H1 (cell line): ENCODE data around the gene SCN8A. TPM values are rescaled to one million over a fixed set of nuclear protein-coding genes. Genes with fewer than 3 reads are reported as not detected.

Experiments used
- CTCF ChIA-PET: fragments of 300-600 bp; sonication (Branson Sonifier 250); formaldehyde crosslinking; loops from one replicate; lab custom pipeline; 2021; ENCODE audit not compliant: partially characterized antibody; lab: Charles Lee
- POLR2A ChIA-PET: fragments of 300-600 bp; sonication (Branson Sonifier 250); formaldehyde crosslinking; loops from one replicate; lab custom pipeline; 2021; ENCODE audit warnings: inconsistent platforms; ENCODE audit not compliant: partially characterized antibody; lab: Charles Lee
- DNase-seq, 2 experiments: peaks; one replicate each; pipeline versions ENCODE4 v3.0.0 to v3.0.0-alpha.2; 2010 to 2022; ENCODE audit warnings: low spot score in 2 of 2, low read depth in 1 of 2, mixed read lengths in 1 of 2
- FAIRE-seq: peaks from 2 replicates; lab custom pipeline; 2011; peaks lifted over from hg19 to GRCh38; lab: Jason Lieb, UNC
- H2AFZ ChIP-seq: 2 replicates; pipeline ENCODE4 v1.8.1; 2012; ENCODE audit warnings: low read length, inconsistent platforms
- H2AK5ac ChIP-seq: 2 replicates; pipeline ENCODE4 v1.6.1; 2013; ENCODE audit warnings: low read depth, low read length
- H2BK120ac ChIP-seq: replicated peaks from 2 replicates; pipeline ENCODE3; 2013; ENCODE audit warnings: low read depth, low read length, inconsistent platforms
- H2BK12ac ChIP-seq: 2 replicates; pipeline ENCODE4 v1.6.1; 2013; ENCODE audit warnings: low read depth, low read length
- H2BK15ac ChIP-seq: 2 replicates; pipeline ENCODE4 v1.6.1; 2013; ENCODE audit warnings: low read length
- H2BK20ac ChIP-seq: 2 replicates; pipeline ENCODE4 v1.6.1; 2013; ENCODE audit warnings: low read length
- H2BK5ac ChIP-seq: 2 replicates; pipeline ENCODE4 v1.6.1; 2013; ENCODE audit warnings: low read depth, low read length
- H3K14ac ChIP-seq: 2 replicates; pipeline ENCODE4 v1.6.1; 2013; ENCODE audit warnings: inconsistent platforms; ENCODE audit not compliant: insufficient read length
- H3K18ac ChIP-seq: 2 replicates; pipeline ENCODE4 v1.6.1; 2013; ENCODE audit warnings: low read length; ENCODE audit errors: extremely low read depth
- H3K23ac ChIP-seq: 2 replicates; pipeline ENCODE4 v1.6.1; 2013; ENCODE audit warnings: inconsistent platforms; ENCODE audit not compliant: insufficient read length
- H3K23me2 ChIP-seq: 2 replicates; pipeline ENCODE4 v1.6.1; 2013; ENCODE audit warnings: low read depth, low read length
- H3K27ac ChIP-seq: 2 replicates; pipeline ENCODE4 v1.6.1; 2011; ENCODE audit warnings: low read depth, low read length, inconsistent platforms
- H3K27me3 ChIP-seq, 4 experiments: replicated peaks in 1 of 4; 1 replicate in 1 of 4; 2 replicates in 3 of 4; pipeline versions ENCODE4 v1.6.1 to v1.8.1; 2011 to 2013; ENCODE audit warnings: low read length in 3 of 4, mild to moderate bottlenecking in 3 of 4, inconsistent platforms in 2 of 4, mixed read lengths in 2 of 4, moderate library complexity in 1 of 4; ENCODE audit not compliant: control insufficient read depth in 3 of 4, insufficient read depth in 3 of 4; ENCODE audit errors: extremely low read depth in 1 of 4
- H3K36me3 ChIP-seq, 4 experiments: 2 replicates each; pipeline versions ENCODE4 v1.6.1 to v1.8.1; 2011 to 2013; ENCODE audit warnings: mild to moderate bottlenecking in 4 of 4, low read length in 3 of 4, moderate library complexity in 2 of 4, control low read depth in 1 of 4, inconsistent platforms in 1 of 4; ENCODE audit not compliant: insufficient read depth in 4 of 4, control insufficient read depth in 2 of 4
- H3K4ac ChIP-seq: replicated peaks from 2 replicates; pipeline ENCODE3; 2013; ENCODE audit warnings: low read length, low read depth, mixed read lengths, inconsistent platforms; ENCODE audit not compliant: insufficient read length
- H3K4me1 ChIP-seq, 4 experiments: replicated peaks in 1 of 4; 1 replicate in 1 of 4; 2 replicates in 3 of 4; pipeline versions ENCODE4 v1.6.1 to v1.8.1; 2011 to 2013; ENCODE audit warnings: low read length in 3 of 4, inconsistent platforms in 2 of 4, mixed read lengths in 1 of 4; ENCODE audit not compliant: insufficient read depth in 4 of 4, control insufficient read depth in 3 of 4
- H3K4me2 ChIP-seq, 2 experiments: 2 replicates each; pipeline versions ENCODE4 v1.6.1 to v1.8.1; 2011 to 2013; ENCODE audit warnings: low read depth in 2 of 2, low read length in 2 of 2, control low read depth in 1 of 2, inconsistent platforms in 1 of 2, mild to moderate bottlenecking in 1 of 2; ENCODE audit not compliant: insufficient read depth in 1 of 2
- H3K4me3 ChIP-seq, 4 experiments: fragments of 200-600, 300-600 bp in 1 of 4; sonication (generic), shearing (Covaris generic), sonication (Bioruptor Twin) in 1 of 4; 2 replicates each; pipeline versions ENCODE4 v1.5.1 to v1.8.1; 2011 to 2016; ENCODE audit warnings: low read length in 4 of 4, low read depth in 3 of 4, control low read depth in 2 of 4, inconsistent platforms in 2 of 4, mild to moderate bottlenecking in 2 of 4, mixed read lengths in 1 of 4, moderate library complexity in 1 of 4; ENCODE audit not compliant: insufficient read depth in 2 of 4; ENCODE audit errors: extremely low read depth in 1 of 4
- H3K56ac ChIP-seq: replicated peaks from 2 replicates; pipeline ENCODE3; 2013; ENCODE audit warnings: low read depth, mild to moderate bottlenecking, mixed read lengths, low read length, inconsistent platforms; ENCODE audit not compliant: insufficient read length
- H3K79me1 ChIP-seq: 2 replicates; pipeline ENCODE4 v1.6.1; 2013; ENCODE audit warnings: low read depth, low read length, control low read depth
- H3K79me2 ChIP-seq, 2 experiments: 2 replicates each; pipeline versions ENCODE4 v1.6.1 to v1.8.1; 2012 to 2013; ENCODE audit warnings: low read length in 2 of 2, mild to moderate bottlenecking in 2 of 2, inconsistent platforms in 1 of 2; ENCODE audit not compliant: insufficient read depth in 2 of 2, control insufficient read depth in 1 of 2
- H3K9ac ChIP-seq, 4 experiments: replicated peaks in 1 of 4; 1 replicate in 1 of 4; 2 replicates in 3 of 4; pipeline versions ENCODE4 v1.6.1 to v1.8.1; 2011 to 2013; ENCODE audit warnings: low read depth in 3 of 4, low read length in 3 of 4, control low read depth in 2 of 4, mild to moderate bottlenecking in 2 of 4, moderate library complexity in 2 of 4, inconsistent platforms in 1 of 4; ENCODE audit errors: extremely low read depth in 1 of 4
- H3K9me3 ChIP-seq, 2 experiments: 2 replicates each; pipeline versions ENCODE4 v1.6.1 to v1.8.1; 2012 to 2013; ENCODE audit warnings: mild to moderate bottlenecking in 2 of 2, moderate library complexity in 2 of 2, control low read depth in 1 of 2, inconsistent platforms in 1 of 2, low read depth in 1 of 2, low read length in 1 of 2, mixed read lengths in 1 of 2; ENCODE audit not compliant: insufficient read depth in 2 of 2
- H4K20me1 ChIP-seq, 2 experiments: replicated peaks in 1 of 2; 2 replicates each; pipeline versions ENCODE3 to v1.8.1; 2011 to 2013; ENCODE audit warnings: inconsistent platforms in 2 of 2, low read length in 2 of 2, mild to moderate bottlenecking in 1 of 2; ENCODE audit not compliant: insufficient read depth in 2 of 2, control insufficient read depth in 1 of 2
- H4K5ac ChIP-seq: 2 replicates; pipeline ENCODE4 v1.6.1; 2013; ENCODE audit warnings: low read length, low read depth, mixed read lengths, inconsistent platforms; ENCODE audit not compliant: insufficient read length
- H4K8ac ChIP-seq: 2 replicates; pipeline ENCODE4 v1.8.0; 2013; ENCODE audit warnings: mild to moderate bottlenecking, moderate library complexity, low read length, inconsistent platforms; ENCODE audit not compliant: insufficient read depth; ENCODE audit errors: extremely low read depth
- H4K91ac ChIP-seq: replicated peaks from 2 replicates; pipeline ENCODE3; 2013; ENCODE audit warnings: low read length, mixed read lengths, inconsistent platforms; ENCODE audit not compliant: insufficient read length
- CREB1 ChIP-seq: IDR thresholded peaks from 2 replicates; pipeline ENCODE4 v1.6.1; 2012; ENCODE audit warnings: inconsistent platforms
- CTCF ChIP-seq, 3 experiments: IDR thresholded peaks; 1 replicate in 2 of 3; 2 replicates in 1 of 3; pipeline versions ENCODE4 v1.5.1 to v1.6.1; 2011; ENCODE audit warnings: low read length in 3 of 3, mild to moderate bottlenecking in 3 of 3, inconsistent platforms in 2 of 3, low read depth in 1 of 3, moderate library complexity in 1 of 3; ENCODE audit not compliant: insufficient read depth in 1 of 3; ENCODE audit errors: control extremely low read depth in 1 of 3
- EP300 ChIP-seq, 2 experiments: IDR thresholded peaks; 1 replicate in 1 of 2; 2 replicates in 1 of 2; pipeline ENCODE4 v1.6.1; 2011 to 2012; ENCODE audit warnings: low read depth in 2 of 2, low read length in 2 of 2, mild to moderate bottlenecking in 2 of 2, borderline replicate concordance in 1 of 2, inconsistent platforms in 1 of 2, moderate library complexity in 1 of 2
- GABPA ChIP-seq: IDR thresholded peaks from 2 replicates; pipeline ENCODE4 v1.6.1; 2011; ENCODE audit warnings: mild to moderate bottlenecking, low read length, moderate library complexity, borderline replicate concordance; ENCODE audit not compliant: insufficient read depth
- whole genome bisulfite sequencing, 2 experiments: shearing (Covaris generic) in 1 of 2; methylation state at CpG; one replicate each; pipeline versions ENCODE4 v1.1.6 to v1.1.7; 2013 to 2015; ENCODE audit warnings: low lambda C conversion rate in 2 of 2, mixed read lengths in 2 of 2, inconsistent platforms in 1 of 2, low coverage in 1 of 2, missing lambda C conversion rate in 1 of 2; ENCODE audit not compliant: insufficient replicate concordance in 2 of 2, insufficient coverage in 1 of 2, insufficient read length in 1 of 2; ENCODE audit errors: extremely low coverage in 1 of 2, missing lambda C conversion rate in 1 of 2; 5-methylcytosine and 5-hydroxymethylcytosine counted together
- polyA plus RNA-seq, 7 experiments: library from polyadenylated mRNA; depleted of rRNA in 3 of 7; stranded (reverse) in 5 of 7; unstranded in 2 of 7; fragments of >200 nt in 5 of 7; fragments of 200-250 nt in 2 of 7; gene quantifications; 1 replicate in 5 of 7; 2 replicates in 1 of 7; 4 replicates in 1 of 7; pipeline versions ENCODE4 v1.2.1 to v1.2.3, GENCODE V29; 2011 to 2013; ENCODE audit warnings: missing spikeins in 2 of 7, mixed read lengths in 2 of 7
- total RNA-seq: library from RNA; stranded (reverse); fragmentation: NEBNext Ultra II Directional; extraction: Animal tissue kit (Norgen Biotek cat#: 25700); gene quantifications from 2 replicates; pipeline ENCODE4 v1.2.1, GENCODE V29; 2021

The SCN8A gene
- total and polyA plus RNA-seq, 2 of the 8 experiments (the other 6 are each of a cell fraction or from before 2014, with no cell fraction given), result 6.3 to 10.7 TPM

- peak overlapping the region; percentile 62 for H4K5ac ChIP-seq
- H3K79me2 ChIP-seq, result no peaks in the 10 kb centered on the region
- peak overlapping the region; percentile 83 for H3K18ac ChIP-seq
- H2BK5ac ChIP-seq, result peak overlapping the region; percentile 52; the same call in 1 of the 2 replicates
- peak overlapping the region; percentile 87 for H4K8ac ChIP-seq
- H2BK20ac ChIP-seq, result no peak overlapping the region
- TF ChIP-seq CTCF (IDR thresholded peaks at IDR 0.05; ENCODE audit: control extremely low read depth in 1 of 3, insufficient read depth in 1 of 3, low read depth in 1 of 3, low read length in 3 of 3), result peak in 2 of 3 experiments; percentile 20 to 24; a peak in 3 of 4 replicates
- 0 out of 2 replicates have a peak, but pooled peaks have one; percentile 17 for TF ChIP-seq GABPA
- TF ChIP-seq CREB1, result 0 out of 2 replicates have a peak, but pooled peaks have one; percentile 5
- TF ChIP-seq EP300 (IDR thresholded peaks at IDR 0.05; ENCODE audit: borderline replicate concordance in 1 of 2, low read depth in 2 of 2, low read length in 2 of 2), result no peak
- ChIA-PET CTCF (interaction anchor here (0.7 to 9.0 kb wide), 12 partner anchors 9 to 73 kb away, joined by 3 to 139 read pairs (median 7); no protein-coding TSS in a partner anchor), POLR2A (interaction anchor here (0.8 to 2.9 kb wide), 8 partner anchors 9 to 68 kb away, joined by 3 to 11 read pairs (median 6); no protein-coding TSS in a partner anchor)
- H2AFZ ChIP-seq, result no peak overlapping the region; the same call in 1 of the 2 replicates
- peak overlapping the region in 3 of 4 experiments; percentile 38 to 76 (median 72); a peak in 5 of 7 replicates for H3K9ac ChIP-seq
- peaks cover 10% of the 10 kb centered on the region; the same call in 1 of the 2 replicates for H3K23me2 ChIP-seq
- no peak overlapping the region for H2BK120ac ChIP-seq
- peak overlapping the region; percentile 73 to 93 for H3K4me2 ChIP-seq
- H3K36me3 ChIP-seq, result no peaks in the 10 kb centered on the region; a peak in 1 of 8 replicates
- DNase-seq, result peak in 1 of 2 experiments; percentile 77
- no peak overlapping the region for H3K4ac ChIP-seq
- FAIRE-seq, result no peak
- peak overlapping the region; percentile 20 for H3K56ac ChIP-seq
- H3K4me3 ChIP-seq, result peak overlapping the region; percentile 63 to 80 (median 76)
- H3K27ac ChIP-seq, result peak overlapping the region; percentile 70; the same call in 1 of the 2 replicates
- no peak overlapping the region for H3K23ac ChIP-seq
- H3K4me1 ChIP-seq, result peaks cover 0 to 12% (median 8%) of the 10 kb centered on the region in 4 experiments; a peak in 6 of 7 replicates
- no peak overlapping the region for H2BK15ac ChIP-seq
- peaks cover 0 to 8% of the 10 kb centered on the region in 2 experiments for H4K20me1 ChIP-seq
- H3K14ac ChIP-seq, result no peak overlapping the region
- no peak overlapping the region for H2AK5ac ChIP-seq
- no peaks in the 10 kb centered on the region; the same call in 1 of the 2 replicates for H3K79me1 ChIP-seq
- H4K91ac ChIP-seq, result peak overlapping the region; percentile 53
- 17% methylated on average over 28 of the region's 101 CpGs; no CpG with 5 or more reads in 1 of the 2 experiments for WGBS, 2 experiments
- H3K27me3 ChIP-seq, result peaks cover 0 to 24% (median 20%) of the 10 kb centered on the region in 4 experiments; a peak in 5 of 7 replicates
- H3K9me3 ChIP-seq, result no peaks in the 10 kb centered on the region
- H2BK12ac ChIP-seq, result no peak overlapping the region
Observed at GRCh38 chr12:51821440-51822260, 230.6 kb downstream of the SCN8A start.
